ENCODE results near the gene GABRQ.

Gene GABRQ

GRCh38 chrX:152632445-152633097, 5.1 kb upstream of the GABRQ start:
- TF ChIP-seq, protein P1, sequence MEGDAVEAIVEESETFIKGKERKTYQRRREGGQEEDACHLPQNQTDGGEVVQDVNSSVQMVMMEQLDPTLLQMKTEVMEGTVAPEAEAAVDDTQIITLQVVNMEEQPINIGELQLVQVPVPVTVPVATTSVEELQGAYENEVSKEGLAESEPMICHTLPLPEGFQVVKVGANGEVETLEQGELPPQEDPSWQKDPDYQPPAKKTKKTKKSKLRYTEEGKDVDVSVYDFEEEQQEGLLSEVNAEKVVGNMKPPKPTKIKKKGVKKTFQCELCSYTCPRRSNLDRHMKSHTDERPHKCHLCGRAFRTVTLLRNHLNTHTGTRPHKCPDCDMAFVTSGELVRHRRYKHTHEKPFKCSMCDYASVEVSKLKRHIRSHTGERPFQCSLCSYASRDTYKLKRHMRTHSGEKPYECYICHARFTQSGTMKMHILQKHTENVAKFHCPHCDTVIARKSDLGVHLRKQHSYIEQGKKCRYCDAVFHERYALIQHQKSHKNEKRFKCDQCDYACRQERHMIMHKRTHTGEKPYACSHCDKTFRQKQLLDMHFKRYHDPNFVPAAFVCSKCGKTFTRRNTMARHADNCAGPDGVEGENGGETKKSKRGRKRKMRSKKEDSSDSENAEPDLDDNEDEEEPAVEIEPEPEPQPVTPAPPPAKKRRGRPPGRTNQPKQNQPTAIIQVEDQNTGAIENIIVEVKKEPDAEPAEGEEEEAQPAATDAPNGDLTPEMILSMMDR (IDR thresholded peaks at IDR 0.05; ENCODE audit: low read depth, low read length), result peak; percentile 77
- H3K4me3 ChIP-seq (ENCODE audit: low read depth, low read length), result no peak overlapping the region
- in situ Hi-C loops (cut with HindIII; ENCODE audit: low sequenced_read_pairs), result no loop called here
- peak; percentile 43 for DNase-seq (ENCODE audit: low read depth, low spot score)

- TF ChIP-seq, protein P1 (IDR thresholded peaks at IDR 0.05; ENCODE audit: low read depth, low read length), result peak; percentile 61
- H3K4me3 ChIP-seq (ENCODE audit: low read depth, low read length), result no peak overlapping the region
- DNase-seq (ENCODE audit: low read depth, low spot score), result peak; percentile 65
- in situ Hi-C loops (cut with HindIII; ENCODE audit: low sequenced_read_pairs), result no loop called here
These were observed 1.8 kb upstream of the GABRQ start for GRCh38 chrX:152635941-152636340.

- TF ChIP-seq, protein P1 (IDR thresholded peaks at IDR 0.05; ENCODE audit: low read depth, low read length), result no peak
- H3K4me3 ChIP-seq (ENCODE audit: low read depth, low read length), result peak overlapping the region; percentile 23
- in situ Hi-C loops (cut with HindIII; ENCODE audit: low sequenced_read_pairs), result no loop called here
- no peak for DNase-seq (ENCODE audit: low read depth, low spot score)
These were observed 779 bp downstream of the GABRQ start for GRCh38 chrX:152638443-152638904.

DNA sequence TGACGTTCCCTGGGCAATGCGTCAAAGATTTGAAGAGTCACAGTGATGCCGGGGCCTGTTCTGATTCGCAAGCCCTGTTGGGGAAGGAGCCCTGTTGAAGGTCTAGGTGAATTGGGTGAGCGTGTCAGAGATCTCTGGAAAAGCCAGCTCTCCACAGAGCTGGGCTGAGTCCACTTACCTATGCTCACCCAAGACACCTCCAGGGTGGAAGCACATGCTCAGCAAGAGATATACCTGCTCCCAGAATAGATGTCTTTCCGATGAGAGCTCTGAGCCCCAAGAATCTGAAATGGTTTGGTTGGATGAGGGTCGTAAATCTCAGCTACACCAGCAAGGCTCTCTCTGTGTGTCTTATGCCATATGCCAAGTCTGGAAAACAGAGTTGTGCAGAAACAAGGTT, 1.7 kb downstream of the GABRQ start:
- in situ Hi-C loops (cut with HindIII; ENCODE audit: low sequenced_read_pairs), result no loop called here
- TF ChIP-seq, protein P1 (IDR thresholded peaks at IDR 0.05; ENCODE audit: low read depth, low read length), result no peak
- no peak overlapping the region for H3K4me3 ChIP-seq (ENCODE audit: low read depth, low read length)
- DNase-seq (ENCODE audit: low read depth, low spot score), result no peak

DNA sequence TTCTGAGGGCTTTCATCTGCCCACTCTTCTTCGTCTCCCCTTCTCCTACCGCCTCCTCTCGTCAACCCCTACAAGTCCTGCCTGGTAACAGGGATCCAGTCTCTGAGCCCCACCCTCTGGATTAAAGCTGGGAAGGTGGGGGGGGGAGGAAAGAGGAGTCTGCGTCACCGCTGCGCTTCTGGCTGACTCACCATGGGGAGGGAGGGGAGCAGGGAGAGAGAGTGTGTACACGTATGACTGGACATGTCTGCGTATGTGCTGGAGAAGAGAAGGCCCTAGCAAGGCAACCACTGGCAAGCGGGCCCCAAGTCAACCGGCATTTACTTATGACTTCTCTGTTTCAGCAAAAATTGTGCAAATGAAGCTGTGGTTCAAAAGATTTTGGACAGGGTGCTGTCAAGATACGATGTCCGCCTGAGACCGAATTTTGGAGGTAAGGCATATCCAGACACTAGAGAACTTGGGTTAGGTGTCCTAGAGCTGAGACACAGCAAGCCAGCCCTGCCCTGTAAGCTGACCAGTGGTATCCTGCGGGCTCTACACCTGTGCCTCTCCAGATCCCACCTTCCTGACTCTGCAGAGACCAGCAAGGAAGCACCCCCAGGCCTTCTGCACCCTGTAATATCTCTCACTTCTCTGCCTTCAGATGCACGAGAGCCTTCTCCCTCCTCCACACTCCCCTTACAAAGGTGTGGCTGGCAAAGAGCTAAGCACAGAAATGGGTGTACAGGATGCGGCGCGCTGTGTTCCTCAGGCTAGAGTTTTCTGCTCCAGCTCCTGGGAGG, 2.5 kb downstream of the GABRQ start:
- TF ChIP-seq, protein P1 (IDR thresholded peaks at IDR 0.05; ENCODE audit: low read depth, low read length), result no peak
- peak; percentile 21 for DNase-seq (ENCODE audit: low read depth, low spot score)
- in situ Hi-C loops (cut with HindIII; ENCODE audit: low sequenced_read_pairs), result no loop called here
- H3K4me3 ChIP-seq (ENCODE audit: low read depth, low read length), result no peak overlapping the region

DNA sequence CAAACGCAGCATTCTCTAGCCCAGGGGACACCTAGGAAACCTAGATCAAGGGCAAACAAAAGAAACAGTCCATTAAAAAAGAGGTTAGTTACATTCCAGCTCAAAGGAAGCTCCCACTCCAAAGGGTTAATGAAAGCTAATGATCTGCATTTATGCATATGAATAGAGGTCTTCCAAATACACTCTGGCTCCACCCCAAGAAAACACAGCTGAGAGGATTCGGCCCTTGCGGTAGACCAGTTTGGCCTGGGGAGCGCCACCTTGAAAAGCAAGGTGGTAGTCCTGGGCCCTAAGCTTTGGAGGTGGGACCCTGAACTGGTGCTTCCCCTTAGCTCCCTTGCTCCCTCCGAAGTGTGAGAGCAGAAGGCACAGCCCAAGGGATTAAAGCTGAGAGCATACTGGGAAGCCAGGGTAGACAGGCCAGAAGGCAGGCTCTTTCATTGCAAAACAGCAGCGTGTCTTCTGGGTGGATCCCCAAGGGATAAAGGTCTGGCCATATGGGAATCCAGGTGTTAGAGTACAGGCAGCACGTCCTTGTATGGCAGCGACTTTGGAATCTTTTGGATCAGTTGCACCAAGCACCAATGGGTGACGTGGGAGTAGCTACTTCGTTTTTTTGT, 3.7 kb downstream of the GABRQ start:
- no peak overlapping the region for H3K4me3 ChIP-seq (ENCODE audit: low read depth, low read length)
- TF ChIP-seq, protein P1 (IDR thresholded peaks at IDR 0.05; ENCODE audit: low read depth, low read length), result no peak
- in situ Hi-C loops (cut with HindIII; ENCODE audit: low sequenced_read_pairs), result no loop called here
- no peak for DNase-seq (ENCODE audit: low read depth, low spot score)

Measured in astrocyte of the spinal cord (primary cell).